ENCODE measurements around the gene TRAPPC3L. TPM values are rescaled to one million over a fixed set of nuclear protein-coding genes. Genes with fewer than 3 reads are reported as not detected.

The TRAPPC3L gene
- total RNA-seq, 1 experiment from 2014 or later, result not detected

GRCh38 chr6:116595247-116595646, 49.8 kb upstream of the TRAPPC3L start:
- no peak overlapping the region for H3T11ph ChIP-seq (ENCODE audit: low read length)
- no CpG with 5 or more reads among the region's 3 CpGs for WGBS (ENCODE audit: extremely low coverage, insufficient read length, low lambda C conversion rate)
- no peaks in the 10 kb centered on the region for H3K79me1 ChIP-seq (ENCODE audit: insufficient read depth, low read depth, low read length, poor library complexity, severe bottlenecking)
- H3K9me3 ChIP-seq (ENCODE audit: control insufficient read depth, low read depth, low read length), result no peaks in the 10 kb centered on the region
- H3K9ac ChIP-seq (ENCODE audit: extremely low read depth, insufficient read length, low read length), result no peak overlapping the region
- H2AK5ac ChIP-seq (ENCODE audit: insufficient read length, low read length), result no peak overlapping the region
- Mint-ChIP-seq H3K4me3 (no peak overlapping the region), H3K4me1 (no peaks in the 10 kb centered on the region), H3K9me3 (no peaks in the 10 kb centered on the region), H3K27ac (no peak overlapping the region), H3K27me3 (ENCODE audit: low read depth) (no peaks in the 10 kb centered on the region), H3K36me3 (ENCODE audit: insufficient read depth in 1 of 3, low read depth in 3 of 3) (peaks cover 5 to 39% (median 22%) of the 10 kb centered on the region in 3 experiments; a peak in 5 of 7 replicates)
- no peak overlapping the region for H3K4ac ChIP-seq (ENCODE audit: low read depth, low read length)
- no peak overlapping the region for H2BK20ac ChIP-seq (ENCODE audit: low read depth, low read length, poor library complexity, severe bottlenecking)
- H3K23ac ChIP-seq (ENCODE audit: insufficient read length, low read depth, low read length), result no peak overlapping the region
- H2BK5ac ChIP-seq (ENCODE audit: insufficient read length, low read length), result no peak overlapping the region
- H4K5ac ChIP-seq (ENCODE audit: insufficient read length, low read depth, low read length), result no peak overlapping the region
- H2BK12ac ChIP-seq (ENCODE audit: insufficient read length, low read depth, low read length), result no peak overlapping the region
- H4K8ac ChIP-seq (replicated peaks; ENCODE audit: insufficient read length, low read depth, low read length), result no peak overlapping the region
- H3K79me2 ChIP-seq (ENCODE audit: insufficient read depth, low read length), result no peaks in the 10 kb centered on the region
- no peak for DNase-seq
- H3K14ac ChIP-seq (ENCODE audit: insufficient read depth, low read length), result no peak overlapping the region
- H3K56ac ChIP-seq (ENCODE audit: insufficient read length, low read depth, low read length), result no peak overlapping the region
- H2BK120ac ChIP-seq (ENCODE audit: low read depth, low read length, poor library complexity, severe bottlenecking), result no peak overlapping the region
- no peak for TF ChIP-seq CTCF (conservative IDR thresholded peaks at IDR 0.05)
- no peaks in the 10 kb centered on the region for H3K4me1 ChIP-seq (ENCODE audit: insufficient read depth, low read length)
- no peak overlapping the region for H3K4me2 ChIP-seq (ENCODE audit: insufficient read depth, insufficient read length, low read length)
- no peak overlapping the region for H4K91ac ChIP-seq (ENCODE audit: insufficient read length, low read depth, low read length)
- H2BK15ac ChIP-seq (ENCODE audit: low read depth, low read length), result no peak overlapping the region
- H4K20me1 ChIP-seq (ENCODE audit: control insufficient read depth, insufficient read depth, insufficient read length), result no peaks in the 10 kb centered on the region
- no peaks in the 10 kb centered on the region for H3K27me3 ChIP-seq (ENCODE audit: insufficient read depth, low read length)
- no peaks in the 10 kb centered on the region for H3K23me2 ChIP-seq (ENCODE audit: insufficient read length, low read depth, low read length, poor library complexity, severe bottlenecking)
- no peak overlapping the region for H3K18ac ChIP-seq (ENCODE audit: insufficient read length, low read depth, low read length)
- no peak overlapping the region for H3K27ac ChIP-seq (ENCODE audit: insufficient read length, low read depth, low read length)
- no peak overlapping the region for H2AFZ ChIP-seq (ENCODE audit: low read length)

Data from H9 (cell line).